Eye (tissue), 1 donor: ENCODE measurements around the gene CSPG5.

ENCODE experiments used
- DNase-seq: peaks from one replicate; pipeline ENCODE4 v3.0.0-alpha.2; 2015

CSPG5 gene

GRCh38 chr3:47583320-47584075 is 4.8 kb upstream of the CSPG5 start:
- peak; percentile 8 for DNase-seq

DNA sequence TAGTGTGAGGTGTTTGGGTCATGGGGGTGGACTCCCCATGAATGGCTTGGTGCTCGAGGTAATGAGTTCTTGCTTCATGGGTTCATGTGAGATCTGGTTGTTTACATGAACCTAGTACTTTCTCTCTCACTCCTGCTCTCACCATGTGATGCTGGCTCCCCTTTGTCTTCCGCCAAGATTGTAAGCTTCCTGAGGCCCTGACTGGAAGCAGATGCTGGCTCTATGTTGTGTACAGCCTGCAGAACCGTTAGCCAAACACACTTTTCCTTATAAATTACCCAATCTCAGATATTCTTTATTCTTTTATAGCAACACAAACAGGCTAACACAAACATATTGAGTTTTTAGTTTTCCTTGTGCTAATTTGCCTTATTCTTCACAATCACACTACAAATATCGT is 3.2 kb upstream of the CSPG5 start:
- no peak for DNase-seq

DNA sequence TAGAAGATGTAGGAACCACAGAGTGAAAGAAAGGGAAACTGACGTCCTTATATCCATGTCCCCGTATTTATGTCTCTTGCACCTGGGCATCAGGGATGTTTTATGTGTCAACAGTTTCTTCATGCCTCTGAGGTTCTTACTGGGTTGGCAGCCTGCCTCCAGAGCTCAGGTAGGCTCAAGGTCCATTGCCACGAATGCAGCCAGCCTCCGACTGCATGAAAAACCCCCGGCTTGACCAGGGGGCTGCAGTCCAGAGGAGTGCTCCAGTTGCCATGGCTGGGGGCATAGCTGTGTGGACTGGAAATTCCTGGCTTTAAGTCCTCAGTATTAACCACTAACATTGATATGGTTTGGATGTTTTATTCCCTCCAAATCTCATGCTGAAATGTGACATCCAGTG is 2.8 kb upstream of the CSPG5 start:
- no peak for DNase-seq

DNA sequence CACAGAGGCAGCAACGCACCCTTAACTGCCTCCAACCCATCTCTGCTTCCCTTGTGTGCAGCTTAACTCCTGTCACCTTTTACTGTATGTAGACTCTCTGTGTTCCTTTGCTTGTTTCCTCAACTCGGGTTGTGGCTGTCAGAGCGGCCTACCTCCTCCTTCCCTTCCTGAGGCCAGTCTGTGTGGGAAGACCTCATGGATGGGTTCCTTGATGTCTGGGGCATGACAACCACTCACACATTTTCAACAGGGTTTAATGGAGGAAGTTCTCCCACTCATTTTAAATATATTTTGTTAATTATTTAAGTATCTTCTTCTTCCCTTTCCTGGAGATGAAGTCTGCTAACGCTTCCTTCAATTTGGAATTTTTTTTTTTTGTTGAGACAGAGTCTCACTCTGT is 1.8 kb upstream of the CSPG5 start:
- peak; percentile 5 for DNase-seq

- peak; percentile 23 for DNase-seq
Observed at GRCh38 chr3:47579875-47580274, 1.2 kb upstream of the CSPG5 start.

DNA sequence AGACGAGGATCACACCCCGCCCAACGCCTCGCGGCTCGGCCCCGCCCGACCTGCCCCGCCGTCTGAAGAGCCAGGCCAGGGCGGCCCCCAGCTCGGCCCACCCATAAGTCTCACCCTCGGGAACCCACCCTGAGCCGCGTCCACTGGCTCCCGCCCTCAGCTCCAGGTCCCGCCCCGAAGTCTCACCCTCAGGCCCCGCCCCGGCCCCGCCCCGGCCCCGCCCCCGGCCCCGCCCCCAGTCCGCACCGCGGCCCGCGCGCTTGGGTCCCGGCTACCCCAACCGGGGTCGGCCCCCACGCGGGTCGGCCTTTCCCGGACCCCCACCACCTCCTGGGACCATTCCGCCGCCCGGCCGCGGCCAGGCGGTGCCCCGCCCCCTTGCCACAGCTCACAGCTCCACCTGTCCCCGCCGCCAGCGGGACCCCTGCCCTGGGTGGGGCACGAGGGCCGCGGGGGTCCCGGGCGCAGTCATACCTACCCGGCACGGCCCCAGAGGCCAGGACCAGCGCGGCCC is 489 bp downstream of the CSPG5 start:
- peak; percentile 74 for DNase-seq

GRCh38 chr3:47577583-47578118 is 1.0 kb downstream of the CSPG5 start:
- peak; percentile 65 for DNase-seq

GRCh38 chr3:47573190-47574172 is 5.2 kb downstream of the CSPG5 start:
- peak; percentile 82 for DNase-seq

- DNase-seq = peak; percentile 95
Observed at GRCh38 chr3:47571391-47572175, 7.1 kb downstream of the CSPG5 start.

DNA sequence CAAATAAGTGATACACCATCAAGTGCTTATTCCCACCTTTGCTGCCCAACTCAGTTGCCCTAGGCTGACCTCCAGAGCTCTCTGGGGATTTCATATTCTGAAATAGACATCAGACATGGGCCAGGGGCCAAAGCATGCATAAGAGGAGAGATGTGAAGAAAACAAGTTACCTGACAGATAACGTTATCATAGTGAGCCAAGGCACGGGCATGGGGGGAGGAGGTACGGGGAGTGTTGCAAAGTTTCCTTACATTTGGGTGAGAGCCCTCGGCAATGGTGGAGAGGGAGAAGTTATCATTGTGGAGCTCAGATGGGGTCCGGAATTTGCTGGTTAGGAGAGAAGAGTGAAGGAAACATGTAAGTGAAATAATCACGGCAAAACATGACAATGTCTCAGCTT is 9.8 kb downstream of the CSPG5 start:
- DNase-seq = no peak

GRCh38 chr3:47567149-47567548 is 11.5 kb downstream of the CSPG5 start:
- no peak for DNase-seq

- no peak for DNase-seq
Observed at GRCh38 chr3:47566667-47567066, 12.0 kb downstream of the CSPG5 start.

- no peak for DNase-seq
Observed at GRCh38 chr3:47565734-47566550, 12.7 kb downstream of the CSPG5 start.

DNA sequence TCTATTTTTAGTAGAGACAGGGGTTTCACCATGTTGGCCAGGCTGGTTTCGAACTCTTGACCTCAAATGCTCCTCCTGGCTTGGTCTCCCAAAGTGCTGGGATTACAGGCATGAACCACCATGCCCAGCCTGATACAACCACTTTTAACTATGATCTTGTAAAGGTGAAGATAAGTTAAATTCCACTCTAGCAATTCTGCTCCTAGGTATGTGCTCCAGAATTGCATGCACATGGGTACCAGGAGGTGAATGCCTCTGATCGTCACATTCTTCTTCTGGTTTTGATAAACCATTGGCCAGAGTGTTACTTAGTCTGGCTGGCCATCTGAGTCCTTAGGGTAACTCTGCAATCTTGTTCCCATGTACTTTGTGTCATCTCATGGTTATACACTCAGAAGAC is 22.3 kb downstream of the CSPG5 start:
- no peak for DNase-seq

DNA sequence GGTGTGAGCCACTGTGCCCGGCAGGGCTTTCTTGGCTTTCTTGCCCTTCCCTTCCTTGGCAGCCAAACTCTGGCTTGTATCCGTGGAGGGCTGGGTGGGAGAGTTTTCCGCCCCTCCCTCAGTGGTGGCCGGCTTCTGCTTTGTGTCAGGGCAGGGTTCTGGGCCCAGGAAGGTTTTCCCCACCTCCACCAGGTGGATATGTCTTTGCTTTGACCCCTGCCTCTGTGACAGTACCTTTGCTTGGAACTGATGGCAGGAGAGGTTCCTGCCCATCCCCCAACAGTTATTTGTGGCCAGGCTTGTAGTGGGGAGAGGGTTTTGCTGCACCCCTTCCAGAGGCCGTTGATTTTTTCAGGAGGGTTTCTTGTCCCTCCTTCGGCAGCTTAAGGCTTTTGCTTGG is 24.3 kb downstream of the CSPG5 start:
- DNase-seq = no peak

- DNase-seq = no peak
Observed at GRCh38 chr3:47553407-47553806, 25.3 kb downstream of the CSPG5 start.

DNA sequence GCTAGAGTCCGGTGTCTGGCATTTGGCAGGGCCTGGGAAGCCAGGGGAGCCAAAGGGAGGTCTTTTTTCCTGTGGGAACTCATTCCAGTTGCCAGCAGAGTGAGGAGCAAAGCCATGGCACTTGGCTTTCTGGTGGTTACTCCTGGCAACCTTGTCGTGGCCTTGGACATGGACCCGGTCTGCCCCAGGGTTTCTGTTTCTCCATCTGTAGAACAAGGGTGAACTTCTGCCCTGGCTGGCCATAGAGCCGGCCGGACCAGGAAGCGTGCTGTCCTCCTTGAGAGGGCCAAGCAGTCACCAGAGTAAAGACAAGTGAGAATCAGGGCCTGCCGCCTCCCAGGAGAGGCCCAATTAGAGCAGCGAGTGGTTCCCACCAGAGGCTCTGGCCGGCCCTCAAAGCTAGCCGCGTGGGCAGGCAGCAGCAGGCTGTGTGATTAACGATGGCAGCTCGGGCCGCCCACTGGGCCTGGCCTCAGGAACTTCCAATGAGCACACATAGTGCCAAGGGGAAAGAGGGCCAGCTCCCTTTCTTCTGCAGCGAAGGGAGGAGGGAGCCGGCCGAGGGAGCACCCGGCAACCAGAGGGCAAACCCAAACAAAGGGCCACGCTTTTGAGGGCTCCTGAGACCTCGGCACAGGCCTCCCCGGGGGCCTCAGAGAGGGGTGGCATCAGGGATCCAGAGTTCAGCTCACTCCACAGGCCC is 36.0 kb downstream of the CSPG5 start:
- peak; percentile 76 for DNase-seq

GRCh38 chr3:47541583-47542108 is 37.0 kb downstream of the CSPG5 start:
- no peak for DNase-seq

DNA sequence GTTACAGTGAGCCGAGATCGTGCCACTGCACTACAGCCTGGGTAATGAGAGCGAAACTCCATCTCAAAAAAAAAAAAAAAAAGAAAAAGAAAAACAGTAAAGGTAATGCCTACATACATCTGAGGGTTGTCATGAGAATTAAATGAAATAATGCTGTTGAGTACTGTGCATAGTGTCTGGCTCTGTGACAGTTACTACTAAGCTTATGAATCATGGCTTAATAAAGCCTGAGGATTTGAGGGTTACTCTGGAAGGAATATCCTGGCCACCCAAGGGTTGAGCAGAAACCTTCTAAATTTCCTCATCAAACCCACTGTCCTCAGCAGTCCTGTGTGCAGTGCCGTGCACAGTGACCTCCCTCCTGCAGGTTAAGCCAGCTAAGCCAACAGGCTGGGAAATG is 38.4 kb downstream of the CSPG5 start:
- no peak for DNase-seq

DNA sequence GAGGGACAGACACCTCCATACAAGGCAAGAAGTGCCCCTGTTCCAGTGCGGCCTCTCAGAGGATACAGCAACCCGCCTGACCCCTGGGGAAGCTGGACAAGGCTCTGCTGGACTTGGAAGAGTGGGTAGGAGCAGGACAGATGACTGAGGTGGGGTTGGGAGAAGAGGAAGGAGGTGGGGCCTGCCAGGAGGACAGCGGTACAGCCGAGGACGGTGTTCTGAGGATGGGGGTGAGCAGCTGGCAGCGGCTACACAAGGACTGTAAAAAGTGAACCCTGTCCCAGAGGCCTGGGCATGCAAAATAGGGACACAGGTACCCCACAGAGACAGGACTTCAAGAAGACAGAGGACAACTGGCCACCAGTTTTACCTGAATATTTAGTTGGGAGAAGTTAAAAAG is 41.7 kb downstream of the CSPG5 start:
- no peak for DNase-seq
